ENCODE measurements around the gene BEND5. TPM values are rescaled to one million over a fixed set of nuclear protein-coding genes. Genes with fewer than 3 reads are reported as not detected.

BEND5 gene
- total and polyA plus RNA-seq, 10 of the 15 experiments (the other 5 are each of a cell fraction or from before 2014, with no cell fraction given): 0.26 TPM; not detected in 9

- TF ChIP-seq ZBTB4 (CRISPR knock-in tag; IDR thresholded peaks at IDR 0.05) (no peak), TCF3 (IDR thresholded peaks at IDR 0.05; ENCODE audit: borderline replicate concordance, insufficient read depth, low read depth, low read length) (no peak), YY1 (IDR thresholded peaks at IDR 0.05; ENCODE audit: low read depth, low read length) (no peak)
These were observed 5.1 kb downstream of the BEND5 start (continued) for GRCh38 chr1:48771561-48771960.

GRCh38 chr1:48767975-48768510 is 8.6 kb downstream of the BEND5 start:
- Histone ChIP-seq H3K4me1 (ENCODE audit: control insufficient read depth, insufficient read depth, low read length) (no peaks in the 10 kb centered on the region), H3K27me3 (replicated peaks in 1 of 2; ENCODE audit: control insufficient read depth in 2 of 2, insufficient read depth in 2 of 2, low read length in 1 of 2) (no peaks in the 10 kb centered on the region), H3K9ac (ENCODE audit: control insufficient read depth, insufficient read depth, low read length) (no peak overlapping the region), H3K9me3 (replicated peaks; ENCODE audit: control insufficient read depth, insufficient read depth, low read length) (no peaks in the 10 kb centered on the region), H3K79me2 (ENCODE audit: control insufficient read depth, insufficient read depth, low read length) (no peaks in the 10 kb centered on the region), H3K4me3 (no peak overlapping the region), H3K27ac (ENCODE audit: control insufficient read depth, insufficient read depth) (no peak overlapping the region), H3K4me2 (ENCODE audit: control insufficient read depth, insufficient read depth) (no peak overlapping the region), H2AFZ (ENCODE audit: control insufficient read depth, low read depth, low read length) (no peak overlapping the region), H3K36me3 (ENCODE audit: control insufficient read depth in 2 of 2, insufficient read depth in 2 of 2, low read length in 1 of 2) (no peaks in the 10 kb centered on the region), H4K20me1 (ENCODE audit: control insufficient read depth, insufficient read depth) (no peaks in the 10 kb centered on the region)
- ATAC-seq: no peak
- in situ Hi-C loops (cut with MboI) (no loop called here), intact Hi-C loops (cut with micrococcal nuclease; ENCODE audit: unreplicated experiment) (no loop called here)
- BruUV-seq (replicated peaks): no TSS peak
- no peak for TF ChIP-seq STAT1 (conservative IDR thresholded peaks at IDR 0.05)
- POLR2A ChIA-PET: no interaction called here
- CTCF ChIA-PET: no interaction called here
- RAD21 ChIA-PET (ENCODE audit: unreplicated experiment): no interaction called here
- no peak for FAIRE-seq
- DNase-seq (ENCODE audit: low read depth, low spot score): no peak
- SMC1A ChIA-PET (ENCODE audit: uncharacterized antibody, unreplicated experiment): interaction anchor here (0.7 kb wide), 1 partner anchor 25 kb away, joined by 3 read pairs; no protein-coding TSS in a partner anchor

All from GM12878 (cell line).